Breast epithelium (tissue), 4 donors: ENCODE results near the gene MEOX2. TPM values are rescaled to one million over a fixed set of nuclear protein-coding genes. Genes with fewer than 3 reads are reported as not detected.

ENCODE experiments used
- DNase-seq, 2 donors: peaks; one replicate each; pipeline ENCODE4 v3.0.0-alpha.2; 2019; ENCODE audit warnings: low spot score in 2 of 2
- H3K27ac ChIP-seq, 2 donors: fragments of 200-600 bp; sonication (generic) in 1 of 2; one replicate each; pipeline ENCODE4 v1.5.1; 2016 to 2019; ENCODE audit warnings: mild to moderate bottlenecking in 1 of 2
- H3K27me3 ChIP-seq, 2 donors: fragments of 200-600 bp; sonication (generic) in 1 of 2; one replicate each; pipeline versions ENCODE4 v1.5.1 to v1.6.0; 2017 to 2019; ENCODE audit warnings: control low read depth in 1 of 2, mild to moderate bottlenecking in 1 of 2
- H3K36me3 ChIP-seq: fragments of 200-600 bp; one replicate; pipeline ENCODE4 v1.5.1; 2019
- H3K4me1 ChIP-seq, 2 donors: fragments of 200-600 bp; sonication (generic); one replicate each; pipeline ENCODE4 v1.5.1; 2016 to 2019; ENCODE audit warnings: control low read depth in 1 of 2
- H3K4me3 ChIP-seq, 3 donors: fragments of 200-600 bp; sonication (generic); 1 replicate in 2 of 3; 2 replicates in 1 of 3; pipeline ENCODE4 v1.5.1; 2016 to 2019; ENCODE audit warnings: mild to moderate bottlenecking in 3 of 3, moderate library complexity in 2 of 3
- H3K9me3 ChIP-seq, 2 donors: fragments of 200-600 bp; sonication (generic) in 1 of 2; one replicate each; pipeline ENCODE4 v1.5.1; 2016 to 2019; ENCODE audit warnings: control low read depth in 1 of 2
- CTCF ChIP-seq, 3 donors: fragments of 450-650 bp; IDR thresholded peaks; one replicate each; pipeline ENCODE4 v1.5.1; 2016 to 2017; ENCODE audit warnings: antibody characterized with exemption in 3 of 3, mild to moderate bottlenecking in 3 of 3, moderate library complexity in 3 of 3
- POLR2A ChIP-seq: fragments of 450-650 bp; IDR thresholded peaks from one replicate; pipeline ENCODE4 v1.6.1; 2016; ENCODE audit warnings: antibody characterized with exemption, mild to moderate bottlenecking, moderate library complexity
- POLR2AphosphoS5 ChIP-seq, 3 donors: sonication (generic); formaldehyde crosslinking; IDR thresholded peaks; one replicate each; pipeline ENCODE4 v1.6.1; 2017; ENCODE audit warnings: antibody characterized with exemption in 3 of 3
- intact Hi-C: fragments of 100-400 bp; cut with DNase I; formaldehyde crosslinking; loops from one replicate; pipeline ENCODE4 v1.15.1; 2023; ENCODE audit warnings: low total_unique reads
- total RNA-seq, 3 donors: library from RNA; depleted of rRNA; stranded (reverse); fragments of >200 nt; gene quantifications; one replicate each; pipeline ENCODE4 v1.1.0, GENCODE V29; 2016

The MEOX2 gene
- total RNA-seq, 3 donors from 2014 or later = 6.4 to 19.7 (median 14.2) TPM

- TF ChIP-seq POLR2AphosphoS5 (IDR thresholded peaks at IDR 0.05) (no peak), CTCF (IDR thresholded peaks at IDR 0.05) (no peak), POLR2A (no peak)
- intact Hi-C loops = no loop called here
These were observed 108.9 kb downstream of the MEOX2 start for GRCh38 chr7:15577600-15577999.

GRCh38 chr7:15571301-15571878 is 115.1 kb downstream of the MEOX2 start:
- no peak for DNase-seq
- intact Hi-C loops = no loop called here
- no peak overlapping the region for H3K4me3 ChIP-seq
- TF ChIP-seq POLR2AphosphoS5 (IDR thresholded peaks at IDR 0.05) = no peak
- TF ChIP-seq CTCF (IDR thresholded peaks at IDR 0.05) = no peak
- H3K9me3 ChIP-seq = no peaks in the 10 kb centered on the region
- peaks cover 0 to 3% of the 10 kb centered on the region in 2 donors for H3K27me3 ChIP-seq
- no peaks in the 10 kb centered on the region for H3K36me3 ChIP-seq
- no peak overlapping the region for H3K27ac ChIP-seq
- H3K4me1 ChIP-seq = no peaks in the 10 kb centered on the region

More at GRCh38 chr7:15577600-15577999, 108.9 kb downstream of the MEOX2 start:
- no peak overlapping the region for H3K27ac ChIP-seq
- no peak for DNase-seq
- no peak overlapping the region for H3K4me3 ChIP-seq
- no peaks in the 10 kb centered on the region for H3K4me1 ChIP-seq
- H3K9me3 ChIP-seq = no peaks in the 10 kb centered on the region
- peaks cover 0 to 3% of the 10 kb centered on the region in 2 donors for H3K27me3 ChIP-seq
- H3K36me3 ChIP-seq = no peaks in the 10 kb centered on the region

- no peaks in the 10 kb centered on the region for H3K27me3 ChIP-seq
- intact Hi-C loops = no loop called here
- H3K36me3 ChIP-seq = no peaks in the 10 kb centered on the region
- H3K4me1 ChIP-seq = no peaks in the 10 kb centered on the region
- TF ChIP-seq CTCF (IDR thresholded peaks at IDR 0.05) (no peak), POLR2A (no peak), POLR2AphosphoS5 (IDR thresholded peaks at IDR 0.05) (no peak)
- no peaks in the 10 kb centered on the region for H3K9me3 ChIP-seq
- DNase-seq = no peak
- no peak overlapping the region for H3K4me3 ChIP-seq
- H3K27ac ChIP-seq = no peak overlapping the region
These were observed 118.8 kb downstream of the MEOX2 start for GRCh38 chr7:15567652-15568051.

- H3K4me1 ChIP-seq = no peaks in the 10 kb centered on the region
- H3K4me3 ChIP-seq = no peak overlapping the region
- no peak overlapping the region for H3K27ac ChIP-seq
- intact Hi-C loops = no loop called here
- TF ChIP-seq CTCF (IDR thresholded peaks at IDR 0.05) = no peak
- no peak for TF ChIP-seq POLR2A
- no peak for TF ChIP-seq POLR2AphosphoS5 (IDR thresholded peaks at IDR 0.05)
- no peaks in the 10 kb centered on the region for H3K9me3 ChIP-seq
- no peaks in the 10 kb centered on the region for H3K27me3 ChIP-seq
- no peaks in the 10 kb centered on the region for H3K36me3 ChIP-seq
- DNase-seq = no peak
These were observed 119.4 kb downstream of the MEOX2 start for GRCh38 chr7:15567036-15567435.

GRCh38 chr7:15566476-15566875 is 120.0 kb downstream of the MEOX2 start:
- intact Hi-C loops = no loop called here
- Histone ChIP-seq H3K36me3 (no peaks in the 10 kb centered on the region), H3K4me1 (no peaks in the 10 kb centered on the region)

More at GRCh38 chr7:15566476-15566875, 120.0 kb downstream of the MEOX2 start:
- H3K4me3 ChIP-seq = no peak overlapping the region
- H3K27me3 ChIP-seq = no peaks in the 10 kb centered on the region
- no peaks in the 10 kb centered on the region for H3K9me3 ChIP-seq
- TF ChIP-seq CTCF (IDR thresholded peaks at IDR 0.05) = no peak
- no peak for TF ChIP-seq POLR2A
- no peak for TF ChIP-seq POLR2AphosphoS5 (IDR thresholded peaks at IDR 0.05)
- H3K27ac ChIP-seq = no peak overlapping the region
- no peak for DNase-seq
